Hippocampal formation (tissue), 2 donors: ENCODE measurements around the gene CTSD.

Experiments
- DNase-seq, 2 donors: peaks; one replicate each; lab custom pipeline; 2025; lab: John Stamatoyannopoulos, UW

Gene CTSD

GRCh38 chr11:1755692-1756561 lies 7.8 kb downstream of the CTSD start:
- no peak for DNase-seq

GRCh38 chr11:1755344-1755691 lies 8.4 kb downstream of the CTSD start:
- DNase-seq: no peak

DNA sequence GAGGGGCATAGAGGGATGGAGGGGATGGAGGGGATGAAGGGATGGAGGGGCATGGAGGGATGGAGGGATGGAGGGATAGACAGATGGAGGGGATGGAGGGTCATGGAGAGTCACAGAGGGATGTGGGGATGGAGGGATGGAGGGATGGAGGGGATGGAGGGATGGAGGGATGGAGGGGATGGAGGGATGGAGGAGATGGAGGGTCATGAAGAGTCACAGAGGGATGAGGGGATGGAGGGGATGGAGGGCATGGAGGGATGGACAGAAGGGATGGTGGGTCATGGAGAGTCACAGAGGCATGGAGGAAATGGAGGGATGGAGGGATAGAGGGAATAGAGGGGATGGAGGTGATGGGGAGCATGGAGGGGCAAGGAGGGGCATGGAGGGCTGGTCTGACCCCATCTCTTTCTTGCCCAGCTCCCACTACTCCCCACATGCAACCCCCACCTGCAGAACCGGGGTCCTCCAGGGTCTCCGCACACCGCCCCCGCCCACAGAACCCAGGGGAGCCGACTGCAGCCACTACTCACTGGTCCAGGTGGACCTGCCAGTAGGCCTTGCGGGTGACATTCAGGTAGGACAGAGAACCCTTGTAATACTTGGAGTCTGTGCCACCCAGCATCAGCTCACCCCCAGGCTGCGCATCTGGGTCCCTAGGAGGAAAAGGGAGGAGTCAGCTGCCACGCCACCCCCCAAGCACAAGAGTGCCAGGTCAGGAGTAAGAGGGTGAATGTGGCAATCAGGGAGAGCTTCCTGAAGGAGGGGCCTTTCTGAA lies 9.2 kb downstream of the CTSD start:
- no peak for DNase-seq

DNA sequence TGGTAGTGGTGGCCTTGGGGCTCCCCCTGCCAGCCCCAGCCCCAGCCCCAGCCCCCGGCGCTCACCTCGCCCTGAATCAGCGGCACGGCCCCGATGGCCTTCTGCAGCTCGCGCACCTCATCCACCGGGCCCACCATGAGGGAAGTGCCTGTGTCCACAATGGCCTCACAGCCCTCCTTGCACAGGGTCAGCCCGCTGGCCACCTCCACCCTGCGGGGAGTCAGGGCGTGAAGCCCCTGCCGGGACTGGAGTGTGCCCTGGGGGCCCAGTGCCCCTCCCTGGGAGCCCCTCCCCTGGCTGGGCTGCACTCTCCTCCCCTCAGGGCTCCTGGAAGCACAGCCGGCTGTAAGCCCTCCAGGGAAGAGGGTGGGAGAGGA lies 9.8 kb downstream of the CTSD start:
- no peak for DNase-seq

- no peak for DNase-seq
Observed at GRCh38 chr11:1753229-1753928, 10.3 kb downstream of the CTSD start.

- DNase-seq: no peak
Observed at GRCh38 chr11:1752907-1753228, 10.9 kb downstream of the CTSD start.

GRCh38 chr11:1751999-1752906 lies 11.5 kb downstream of the CTSD start:
- no peak for DNase-seq

DNA sequence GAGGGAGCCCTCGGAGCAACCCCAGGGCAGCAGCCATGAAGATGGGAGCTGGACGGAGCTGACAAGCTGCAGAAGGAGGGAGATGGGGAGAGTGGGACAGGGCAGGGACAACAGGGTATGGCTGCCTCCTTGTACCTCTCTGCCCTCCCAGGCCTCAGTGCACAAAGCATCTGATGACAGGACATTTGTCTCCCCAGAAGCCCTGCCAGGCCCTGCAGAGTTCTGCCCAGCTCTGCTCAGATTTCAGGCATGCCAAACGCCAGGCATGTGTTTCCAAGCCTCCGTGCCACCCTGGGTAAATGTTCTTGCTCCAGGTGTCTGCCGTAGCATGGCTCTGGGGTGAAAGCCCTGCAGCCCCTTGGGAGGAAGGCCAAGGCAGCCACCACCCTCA lies 12.2 kb downstream of the CTSD start:
- no peak for DNase-seq

GRCh38 chr11:1750840-1751530 lies 12.7 kb downstream of the CTSD start:
- peak in 1 of 2 donors; percentile 31 for DNase-seq

GRCh38 chr11:1750481-1750839 lies 13.3 kb downstream of the CTSD start, which contains the start of gene IFITM10:
Gene IFITM10 (minus strand): TSS chr11:1750595. CDS start chr11:1750442, 153 bp downstream.
- DNase-seq: no peak

- DNase-seq: no peak
Observed at GRCh38 chr11:1749395-1750351, 14.1 kb downstream of the CTSD start.

- no peak for DNase-seq
Observed at GRCh38 chr11:1748636-1749394, 14.9 kb downstream of the CTSD start.

- peak; percentile 37 to 43 for DNase-seq
Observed at GRCh38 chr11:1747753-1748635, 15.7 kb downstream of the CTSD start.

DNA sequence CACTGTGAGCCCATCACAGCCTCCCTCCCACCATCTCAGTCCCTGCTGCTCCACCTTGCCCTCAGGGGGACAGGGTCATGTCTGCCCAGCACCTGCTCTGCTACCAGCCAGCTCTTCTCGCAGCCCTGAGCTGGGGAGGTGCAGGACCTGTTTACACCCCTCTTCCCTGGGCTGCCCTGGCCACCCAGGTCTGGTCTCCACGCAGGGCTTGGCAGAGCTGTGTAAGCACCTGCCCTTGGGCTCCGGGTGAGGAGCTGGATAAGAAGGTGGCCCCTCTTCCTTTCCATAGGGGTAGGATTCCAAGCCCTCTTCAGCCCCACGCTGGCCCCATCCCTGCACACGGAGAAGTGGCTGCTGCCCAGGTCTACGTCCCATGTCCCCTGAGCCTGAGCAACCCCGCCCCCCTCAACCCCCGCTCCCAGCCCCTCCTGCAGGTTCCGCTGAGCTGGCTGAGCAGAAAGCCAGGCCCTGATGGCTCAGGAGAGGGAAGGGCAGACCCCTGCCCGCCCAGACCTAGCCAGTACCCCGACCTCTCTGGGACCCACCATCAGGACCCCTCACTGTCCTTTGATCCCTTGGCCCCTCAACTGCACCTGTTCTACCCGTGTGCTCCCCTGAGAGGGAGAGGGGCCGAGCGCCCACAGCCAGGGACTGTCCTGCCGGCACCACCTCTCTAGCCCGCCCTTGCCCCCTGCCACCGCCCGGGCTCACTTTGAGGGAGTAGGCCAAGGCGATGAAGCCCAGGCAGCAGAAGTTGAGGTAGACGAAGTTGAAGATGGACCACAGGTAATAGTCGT lies 16.6 kb downstream of the CTSD start:
- no peak for DNase-seq

DNA sequence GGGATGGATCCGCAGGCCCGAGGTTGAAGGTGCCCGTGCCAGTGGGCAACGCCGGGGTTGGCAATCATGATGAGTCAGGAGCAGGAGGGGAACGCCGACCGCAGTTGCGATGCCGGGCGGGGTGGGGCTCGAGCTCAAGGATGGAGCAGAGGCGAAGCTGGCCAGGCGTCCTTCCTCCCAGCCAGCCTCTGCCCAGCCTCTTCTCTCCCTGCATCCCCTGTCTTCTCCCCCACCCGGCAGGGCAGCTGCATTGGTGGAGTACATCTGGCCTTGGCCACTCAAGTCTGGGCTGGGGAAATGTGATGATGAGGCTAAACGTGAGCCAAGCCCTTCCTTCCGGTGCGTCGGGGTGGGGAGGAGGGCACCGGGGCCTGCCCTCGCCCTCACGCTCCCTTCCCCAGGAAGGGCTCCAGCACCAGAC lies 17.2 kb downstream of the CTSD start:
- no peak for DNase-seq

DNA sequence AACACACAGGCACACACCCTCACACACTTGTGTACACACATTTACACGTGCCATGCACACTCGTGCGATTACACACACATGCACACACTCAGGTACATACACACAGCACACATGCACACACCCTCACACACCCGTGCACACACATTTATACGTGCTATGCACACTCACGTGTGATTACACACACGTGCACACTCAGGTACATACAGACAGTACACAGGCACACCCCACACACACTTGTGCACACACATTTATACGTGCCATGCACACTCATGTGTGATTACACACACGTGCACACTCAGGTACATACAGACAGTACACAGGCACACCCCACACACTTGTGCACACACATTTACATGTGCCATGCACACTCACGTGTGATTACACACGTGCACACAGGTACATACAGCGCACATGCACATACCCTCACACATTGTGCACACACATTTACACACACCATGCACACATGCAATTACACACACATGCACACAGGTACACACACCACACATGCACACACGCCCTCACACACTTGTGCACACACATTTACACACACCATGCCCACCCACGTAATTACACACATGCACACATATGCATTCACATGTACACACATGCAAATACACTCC lies 17.9 kb downstream of the CTSD start:
- DNase-seq: no peak
